Stimulated activated CD8-positive, alpha-beta memory T cell treated with anti-CD3 and anti-CD28 coated beads, Interleukin-12 subunit alpha, Interleukin-12 subunit beta, amount 100 ng/mL, for 4 hours (primary cell): ENCODE measurements around the gene CAV3.
"Not testable (repeated sequence)": the region's sequence is repeated elsewhere in the genome, so short reads cannot be mapped to it uniquely, and the experiment has no call there.

ENCODE experiments used
- DNase-seq: peaks from one replicate; pipeline ENCODE4 v3.0.0-alpha.2; 2020; ENCODE audit warnings: low read depth

CAV3 gene

GRCh38 chr3:8733332-8734094 lies at the start of gene CAV3:
Gene CAV3 (plus strand): TSS chr3:8733802. CDS start chr3:8733877, 75 bp downstream.
- no peak for DNase-seq

GRCh38 chr3:8684992-8685391 lies 48.6 kb upstream of the CAV3 start:
- DNase-seq = not testable (repeated sequence)

- not testable (repeated sequence) for DNase-seq
Measured at GRCh38 chr3:8691295-8691694, 42.3 kb upstream of the CAV3 start.

- DNase-seq = no peak
Measured at GRCh38 chr3:8702560-8702959, 31.0 kb upstream of the CAV3 start.

- DNase-seq = no peak
Measured at GRCh38 chr3:8705575-8705974, 28.0 kb upstream of the CAV3 start.

GRCh38 chr3:8709287-8709686 lies 24.3 kb upstream of the CAV3 start:
- no peak for DNase-seq

GRCh38 chr3:8709801-8710507 lies 23.6 kb upstream of the CAV3 start:
- no peak for DNase-seq

- DNase-seq = no peak
Measured at GRCh38 chr3:8712045-8712907, 21.3 kb upstream of the CAV3 start.

- DNase-seq = no peak
Measured at GRCh38 chr3:8712908-8713255, 20.7 kb upstream of the CAV3 start.

- DNase-seq = no peak
Measured at GRCh38 chr3:8713901-8714759, 19.5 kb upstream of the CAV3 start.

GRCh38 chr3:8715757-8716156 lies 17.8 kb upstream of the CAV3 start:
- DNase-seq = not testable (repeated sequence)

- no peak for DNase-seq
Measured at GRCh38 chr3:8722808-8723207, 10.8 kb upstream of the CAV3 start.

- DNase-seq = no peak
Measured at GRCh38 chr3:8723612-8724011, 10.0 kb upstream of the CAV3 start.

- no peak for DNase-seq
Measured at GRCh38 chr3:8724108-8724752, 9.4 kb upstream of the CAV3 start.

GRCh38 chr3:8727605-8728512 lies 5.7 kb upstream of the CAV3 start:
- no peak for DNase-seq

- no peak for DNase-seq
Measured at GRCh38 chr3:8729479-8729878, 4.1 kb upstream of the CAV3 start.

GRCh38 chr3:8730656-8731055 lies 2.9 kb upstream of the CAV3 start:
- no peak for DNase-seq

GRCh38 chr3:8732413-8732812 lies 1.2 kb upstream of the CAV3 start:
- DNase-seq = no peak

GRCh38 chr3:8734137-8734878 lies 706 bp downstream of the CAV3 start:
- DNase-seq = no peak
